Neural cell (in vitro differentiated cells): ENCODE data around the gene SRP14. TPM values are rescaled to one million over a fixed set of nuclear protein-coding genes. Genes with fewer than 3 reads are reported as not detected.

ENCODE experiments used
- H2AFZ ChIP-seq: fragments of 200-600, 300-800 bp; sonication (generic), shearing (Covaris generic); 2 replicates; pipeline ENCODE4 v1.6.0; 2014; ENCODE audit warnings: low read depth, mild to moderate bottlenecking, antibody characterized with exemption, low read length, moderate library complexity
- H3F3A ChIP-seq: fragments of 200-600 bp; shearing (Covaris generic); 2 replicates; pipeline ENCODE4 v1.6.1; 2016; ENCODE audit warnings: mild to moderate bottlenecking, moderate library complexity, mixed read lengths, antibody characterized with exemption, low read length; ENCODE audit not compliant: insufficient read depth, poor library complexity, severe bottlenecking
- H3K27ac ChIP-seq: fragments of 200-600, 300-800 bp; sonication (generic), shearing (Covaris generic); 2 replicates; pipeline ENCODE4 v1.5.1; 2014; ENCODE audit warnings: mild to moderate bottlenecking, low read length, moderate library complexity
- H3K27me3 ChIP-seq: fragments of 300-800, 200-600 bp; sonication (generic), shearing (Covaris generic); 2 replicates; pipeline ENCODE4 v1.6.0; 2014; ENCODE audit warnings: mild to moderate bottlenecking, low read depth, low read length, moderate library complexity; ENCODE audit not compliant: insufficient read depth
- H3K36me3 ChIP-seq: fragments of 300-800, 200-600 bp; sonication (generic), shearing (Covaris generic); 2 replicates; pipeline ENCODE4 v1.5.1; 2014; ENCODE audit warnings: mild to moderate bottlenecking, antibody characterized with exemption, low read length, moderate library complexity; ENCODE audit not compliant: insufficient read depth
- H3K4me2 ChIP-seq: fragments of 300-800, 200-600 bp; sonication (generic), shearing (Covaris generic); 2 replicates; pipeline ENCODE4 v1.6.0; 2014; ENCODE audit warnings: mild to moderate bottlenecking, low read length
- H3K4me3 ChIP-seq: fragments of 300-800, 200-600 bp; sonication (generic), shearing (Covaris generic); 2 replicates; pipeline ENCODE4 v1.5.1; 2014; ENCODE audit warnings: mild to moderate bottlenecking, low read length, moderate library complexity
- H3K79me2 ChIP-seq: fragments of 200-600 bp; shearing (Covaris generic); replicated peaks from 2 replicates; pipeline ENCODE4 v1.6.0; 2014; ENCODE audit warnings: mild to moderate bottlenecking, low read length, moderate library complexity; ENCODE audit not compliant: insufficient read depth
- H3K9ac ChIP-seq: fragments of 300-800, 200-600 bp; sonication (generic), shearing (Covaris generic); 2 replicates; pipeline ENCODE4 v1.6.1; 2016; ENCODE audit warnings: mild to moderate bottlenecking, low read length, mixed read lengths
- H3K9me2 ChIP-seq: fragments of 200-600 bp; shearing (Covaris generic); 2 replicates; pipeline ENCODE4 v1.6.1; 2016; ENCODE audit warnings: mild to moderate bottlenecking, low read length, mixed read lengths; ENCODE audit not compliant: insufficient read depth
- H3K9me3 ChIP-seq: fragments of 200-600, 300-800 bp; sonication (generic), shearing (Covaris generic); 2 replicates; pipeline ENCODE4 v1.6.1; 2016; ENCODE audit warnings: mild to moderate bottlenecking, mixed run types, low read length, moderate library complexity, mixed read lengths
- H4K20me1 ChIP-seq: fragments of 200-600 bp; shearing (Covaris generic); 2 replicates; pipeline ENCODE4 v1.6.1; 2016; ENCODE audit warnings: mild to moderate bottlenecking, mixed run types; ENCODE audit not compliant: insufficient read depth
- EP300 ChIP-seq: fragments of 450-650 bp; conservative IDR thresholded peaks from 2 replicates; pipeline ENCODE4 v1.6.1; 2014; ENCODE audit warnings: antibody characterized with exemption, mild to moderate bottlenecking, moderate library complexity; ENCODE audit not compliant: poor library complexity, severe bottlenecking
- EZH2 ChIP-seq: fragments of 200-600, 300-800 bp; shearing (Covaris generic), sonication (generic); IDR thresholded peaks from 2 replicates; pipeline ENCODE4 v1.6.1; 2014; ENCODE audit warnings: antibody characterized with exemption, low read length, borderline replicate concordance, mild to moderate bottlenecking; ENCODE audit not compliant: insufficient read depth, poor library complexity, severe bottlenecking
- MXI1 ChIP-seq: fragments of 450-650 bp; conservative IDR thresholded peaks from 2 replicates; pipeline ENCODE4 v1.6.1; 2014; ENCODE audit warnings: antibody characterized with exemption, mild to moderate bottlenecking; ENCODE audit not compliant: poor library complexity, severe bottlenecking
- POLR2AphosphoS5 ChIP-seq: IDR thresholded peaks from 2 replicates; pipeline ENCODE4 v1.6.1; 2012
- RAD21 ChIP-seq: fragments of 450-650 bp; conservative IDR thresholded peaks from 2 replicates; pipeline ENCODE4 v1.6.1; 2014; ENCODE audit warnings: antibody characterized with exemption, mild to moderate bottlenecking, moderate library complexity
- SMC3 ChIP-seq: fragments of 450-650 bp; conservative IDR thresholded peaks from 2 replicates; pipeline ENCODE4 v1.6.1; 2014; ENCODE audit warnings: antibody characterized with exemption, mild to moderate bottlenecking, moderate library complexity; ENCODE audit not compliant: poor library complexity
- TAF1 ChIP-seq: IDR thresholded peaks from 2 replicates; pipeline ENCODE4 v1.6.1; 2012; ENCODE audit warnings: low read depth
- polyA plus RNA-seq: library from polyadenylated mRNA; depleted of rRNA; stranded (reverse); fragments of >200 nt; gene quantifications from 2 replicates; pipeline ENCODE4 v1.2.3, GENCODE V29; 2014
- TF ChIP-seq, protein P1 (sequence below): IDR thresholded peaks from 2 replicates; pipeline ENCODE4 v1.6.1; 2012; ENCODE audit warnings: borderline replicate concordance
- TF ChIP-seq, protein P2 (sequence below): fragments of 450-650 bp; IDR thresholded peaks from 2 replicates; pipeline ENCODE4 v1.5.1; 2014; ENCODE audit warnings: antibody characterized with exemption, mild to moderate bottlenecking, moderate library complexity; ENCODE audit not compliant: poor library complexity, severe bottlenecking

The SRP14 gene
- polyA plus RNA-seq, 1 donor from 2014 or later, result 490 TPM

DNA sequence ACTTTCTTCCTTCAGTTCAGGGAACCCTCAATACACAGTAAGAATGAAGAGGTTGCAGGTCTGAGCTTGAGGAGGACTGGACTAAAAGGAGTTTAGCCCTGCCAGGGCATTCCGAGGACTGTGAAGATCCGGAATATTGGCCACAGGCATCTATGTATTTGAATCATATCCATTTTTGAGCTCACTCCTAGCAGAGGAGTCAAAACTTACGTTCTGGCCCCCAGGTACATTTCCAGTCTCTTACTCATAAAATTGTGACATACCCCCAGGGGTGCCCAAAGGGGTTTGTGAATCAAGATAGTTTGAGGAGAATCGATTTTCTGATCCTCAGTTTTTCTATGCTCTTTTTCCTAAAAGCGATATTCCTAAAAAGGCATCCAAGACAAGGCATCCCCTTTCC, 27.6 kb upstream of the SRP14 start:
- H3K4me3 ChIP-seq, result no peak overlapping the region
- H3K9ac ChIP-seq, result no peak overlapping the region
- no peaks in the 10 kb centered on the region for H3K79me2 ChIP-seq
- H3F3A ChIP-seq, result no peaks in the 10 kb centered on the region
- no peaks in the 10 kb centered on the region for H3K9me2 ChIP-seq
- no peaks in the 10 kb centered on the region for H3K27me3 ChIP-seq
- H3K4me2 ChIP-seq, result no peak overlapping the region
- H3K27ac ChIP-seq, result no peak overlapping the region
- H2AFZ ChIP-seq, result no peak overlapping the region
- H3K9me3 ChIP-seq, result no peaks in the 10 kb centered on the region
- H3K36me3 ChIP-seq, result no peaks in the 10 kb centered on the region
- no peaks in the 10 kb centered on the region for H4K20me1 ChIP-seq
- no peak for TF ChIP-seq MXI1
- TF ChIP-seq, protein P1, sequence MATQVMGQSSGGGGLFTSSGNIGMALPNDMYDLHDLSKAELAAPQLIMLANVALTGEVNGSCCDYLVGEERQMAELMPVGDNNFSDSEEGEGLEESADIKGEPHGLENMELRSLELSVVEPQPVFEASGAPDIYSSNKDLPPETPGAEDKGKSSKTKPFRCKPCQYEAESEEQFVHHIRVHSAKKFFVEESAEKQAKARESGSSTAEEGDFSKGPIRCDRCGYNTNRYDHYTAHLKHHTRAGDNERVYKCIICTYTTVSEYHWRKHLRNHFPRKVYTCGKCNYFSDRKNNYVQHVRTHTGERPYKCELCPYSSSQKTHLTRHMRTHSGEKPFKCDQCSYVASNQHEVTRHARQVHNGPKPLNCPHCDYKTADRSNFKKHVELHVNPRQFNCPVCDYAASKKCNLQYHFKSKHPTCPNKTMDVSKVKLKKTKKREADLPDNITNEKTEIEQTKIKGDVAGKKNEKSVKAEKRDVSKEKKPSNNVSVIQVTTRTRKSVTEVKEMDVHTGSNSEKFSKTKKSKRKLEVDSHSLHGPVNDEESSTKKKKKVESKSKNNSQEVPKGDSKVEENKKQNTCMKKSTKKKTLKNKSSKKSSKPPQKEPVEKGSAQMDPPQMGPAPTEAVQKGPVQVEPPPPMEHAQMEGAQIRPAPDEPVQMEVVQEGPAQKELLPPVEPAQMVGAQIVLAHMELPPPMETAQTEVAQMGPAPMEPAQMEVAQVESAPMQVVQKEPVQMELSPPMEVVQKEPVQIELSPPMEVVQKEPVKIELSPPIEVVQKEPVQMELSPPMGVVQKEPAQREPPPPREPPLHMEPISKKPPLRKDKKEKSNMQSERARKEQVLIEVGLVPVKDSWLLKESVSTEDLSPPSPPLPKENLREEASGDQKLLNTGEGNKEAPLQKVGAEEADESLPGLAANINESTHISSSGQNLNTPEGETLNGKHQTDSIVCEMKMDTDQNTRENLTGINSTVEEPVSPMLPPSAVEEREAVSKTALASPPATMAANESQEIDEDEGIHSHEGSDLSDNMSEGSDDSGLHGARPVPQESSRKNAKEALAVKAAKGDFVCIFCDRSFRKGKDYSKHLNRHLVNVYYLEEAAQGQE, result no peak
- no peak for TF ChIP-seq RAD21
- TF ChIP-seq, protein P2, sequence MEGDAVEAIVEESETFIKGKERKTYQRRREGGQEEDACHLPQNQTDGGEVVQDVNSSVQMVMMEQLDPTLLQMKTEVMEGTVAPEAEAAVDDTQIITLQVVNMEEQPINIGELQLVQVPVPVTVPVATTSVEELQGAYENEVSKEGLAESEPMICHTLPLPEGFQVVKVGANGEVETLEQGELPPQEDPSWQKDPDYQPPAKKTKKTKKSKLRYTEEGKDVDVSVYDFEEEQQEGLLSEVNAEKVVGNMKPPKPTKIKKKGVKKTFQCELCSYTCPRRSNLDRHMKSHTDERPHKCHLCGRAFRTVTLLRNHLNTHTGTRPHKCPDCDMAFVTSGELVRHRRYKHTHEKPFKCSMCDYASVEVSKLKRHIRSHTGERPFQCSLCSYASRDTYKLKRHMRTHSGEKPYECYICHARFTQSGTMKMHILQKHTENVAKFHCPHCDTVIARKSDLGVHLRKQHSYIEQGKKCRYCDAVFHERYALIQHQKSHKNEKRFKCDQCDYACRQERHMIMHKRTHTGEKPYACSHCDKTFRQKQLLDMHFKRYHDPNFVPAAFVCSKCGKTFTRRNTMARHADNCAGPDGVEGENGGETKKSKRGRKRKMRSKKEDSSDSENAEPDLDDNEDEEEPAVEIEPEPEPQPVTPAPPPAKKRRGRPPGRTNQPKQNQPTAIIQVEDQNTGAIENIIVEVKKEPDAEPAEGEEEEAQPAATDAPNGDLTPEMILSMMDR, result no peak
- TF ChIP-seq EZH2, result no peak
- no peak for TF ChIP-seq TAF1
- no peak for TF ChIP-seq POLR2AphosphoS5
- TF ChIP-seq SMC3, result no peak
- no peak for TF ChIP-seq EP300

- no peaks in the 10 kb centered on the region for H3K79me2 ChIP-seq
- no peaks in the 10 kb centered on the region for H3K9me2 ChIP-seq
- no peaks in the 10 kb centered on the region for H3K27me3 ChIP-seq
- no peaks in the 10 kb centered on the region for H3K36me3 ChIP-seq
- TF ChIP-seq EZH2 (no peak), TAF1 (no peak)
- H3K4me3 ChIP-seq, result no peak overlapping the region
- no peak overlapping the region for H3K4me2 ChIP-seq
- no peak overlapping the region for H3K9ac ChIP-seq
- no peaks in the 10 kb centered on the region for H3F3A ChIP-seq
- H4K20me1 ChIP-seq, result no peaks in the 10 kb centered on the region
- no peak overlapping the region for H2AFZ ChIP-seq
- no peak overlapping the region for H3K27ac ChIP-seq
- no peaks in the 10 kb centered on the region for H3K9me3 ChIP-seq
Measured at GRCh38 chr15:40065166-40065565, 26.2 kb upstream of the SRP14 start.
